Activated CD8-positive, alpha-beta memory T cell treated with anti-CD3 and anti-CD28 coated beads, Interleukin-2, amount 50 U/mL, for 4 hours (primary cell): ENCODE results near the gene ZDHHC5.
A peak's percentile ranks its signal among the peaks of the same experiment; 100 is the strongest.

ENCODE experiments used
- DNase-seq: peaks from one replicate; pipeline ENCODE4 v3.0.0-alpha.2; 2020

The ZDHHC5 gene

GRCh38 chr11:57735619-57736298 is 67.8 kb downstream of the ZDHHC5 start:
- no peak for DNase-seq

GRCh38 chr11:57741132-57742086 is 73.5 kb downstream of the ZDHHC5 start, which contains the start of gene SELENOH:
TSS of gene SELENOH (plus strand) at chr11:57741491. CDS start at chr11:57741596, 105 bp downstream.
- peak; percentile 89 for DNase-seq

- no peak for DNase-seq
Measured at GRCh38 chr11:57742087-57742452, 74.2 kb downstream of the ZDHHC5 start.

- DNase-seq = no peak
Measured at GRCh38 chr11:57744357-57744756, 76.4 kb downstream of the ZDHHC5 start.

DNA sequence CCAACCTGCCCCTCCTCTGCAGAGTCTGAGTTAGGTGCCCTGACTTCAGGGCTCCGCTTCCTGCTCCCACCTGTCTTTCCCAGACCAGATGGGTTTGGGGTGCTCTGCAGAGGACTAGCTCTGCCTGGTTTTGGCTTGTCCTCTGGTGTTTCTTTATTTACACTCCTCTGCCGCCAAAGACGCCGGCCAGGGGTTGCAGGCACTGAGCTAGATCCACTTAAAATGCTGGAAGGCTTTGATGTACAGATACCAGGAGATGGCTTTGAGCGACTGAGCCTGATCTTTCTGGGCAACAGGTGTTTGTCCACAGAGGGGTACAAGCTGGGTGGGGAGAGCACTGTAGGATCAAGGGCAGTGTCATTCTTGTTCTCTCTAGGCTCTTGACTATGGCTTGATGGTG is 77.3 kb downstream of the ZDHHC5 start:
- no peak for DNase-seq

DNA sequence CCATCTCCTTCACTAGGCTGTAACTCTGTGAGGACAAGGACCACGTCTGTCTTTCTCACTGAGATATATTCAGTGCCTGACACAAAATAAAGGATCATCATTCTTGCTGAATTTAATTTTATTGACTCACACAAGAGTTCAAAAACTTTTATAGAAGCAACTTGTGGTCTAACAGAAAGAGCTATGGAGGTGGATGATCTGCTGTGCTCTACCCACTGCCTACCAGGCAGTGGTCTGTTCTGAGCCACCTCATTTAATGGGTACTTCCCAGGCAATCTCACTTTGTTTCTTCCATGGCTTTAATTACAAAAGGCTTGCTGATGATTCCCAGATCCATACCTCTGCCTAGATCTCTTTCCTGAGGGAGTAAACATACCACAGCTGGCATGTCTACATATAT is 79.0 kb downstream of the ZDHHC5 start:
- no peak for DNase-seq
